Keratinocyte (primary cell): Measurements from ENCODE around the gene SLC15A3. TPM values are rescaled to one million over a fixed set of nuclear protein-coding genes. Genes with fewer than 3 reads are reported as not detected.

Source experiments
- DNase-seq: peaks from one replicate; pipeline ENCODE4 v3.0.0-alpha.2; 2011; ENCODE audit warnings: low read depth, missing footprints, low spot score
- FAIRE-seq: peaks from 2 replicates; lab custom pipeline; 2011; peaks lifted over from hg19 to GRCh38; lab: Jason Lieb, UNC
- H2AFZ ChIP-seq: 2 replicates; pipeline ENCODE4 v1.6.0; 2012; ENCODE audit warnings: low read length, control low read depth, inconsistent platforms; ENCODE audit not compliant: control insufficient read depth
- H3K27ac ChIP-seq: 2 replicates; pipeline ENCODE4 v1.5.1; 2011; ENCODE audit warnings: low read length; ENCODE audit not compliant: control insufficient read depth, insufficient read depth
- H3K27me3 ChIP-seq: 3 replicates; pipeline ENCODE4 v1.6.0; 2011; ENCODE audit warnings: low read length; ENCODE audit not compliant: control insufficient read depth, insufficient read depth; ENCODE audit errors: extremely low read depth
- H3K36me3 ChIP-seq, 2 experiments: 2 replicates in 1 of 2; 3 replicates in 1 of 2; pipeline ENCODE4 v1.5.1; 2011; ENCODE audit warnings: low read length in 2 of 2, mild to moderate bottlenecking in 1 of 2; ENCODE audit not compliant: control insufficient read depth in 2 of 2, insufficient read depth in 2 of 2; ENCODE audit errors: extremely low read depth in 1 of 2
- H3K4me1 ChIP-seq: 3 replicates; pipeline ENCODE4 v1.5.1; 2011; ENCODE audit warnings: low read length; ENCODE audit not compliant: control insufficient read depth, insufficient read depth; ENCODE audit errors: extremely low read depth
- H3K4me2 ChIP-seq: 3 replicates; pipeline ENCODE4 v1.6.0; 2011; ENCODE audit warnings: low read depth, low read length; ENCODE audit not compliant: control insufficient read depth, insufficient read depth; ENCODE audit errors: extremely low read depth
- H3K4me3 ChIP-seq, 3 experiments: fragments of 200-600 bp in 1 of 3; sonication (generic) in 1 of 3; 2 replicates in 2 of 3; 3 replicates in 1 of 3; pipeline ENCODE4 v1.5.1; 2011 to 2016; ENCODE audit warnings: low read length in 3 of 3, mild to moderate bottlenecking in 3 of 3, control low read depth in 2 of 3, inconsistent platforms in 1 of 3, low read depth in 1 of 3, mixed read lengths in 1 of 3, mixed run types in 1 of 3, moderate library complexity in 1 of 3; ENCODE audit not compliant: control insufficient read depth in 2 of 3, insufficient read depth in 2 of 3; ENCODE audit errors: extremely low read depth in 1 of 3
- H3K79me2 ChIP-seq: 2 replicates; pipeline ENCODE4 v1.6.0; 2012; ENCODE audit warnings: low read length; ENCODE audit not compliant: control insufficient read depth, insufficient read depth
- H3K9ac ChIP-seq: 3 replicates; pipeline ENCODE4 v1.6.0; 2011; ENCODE audit warnings: low read length; ENCODE audit not compliant: control insufficient read depth, insufficient read depth; ENCODE audit errors: extremely low read depth
- H3K9me1 ChIP-seq: 3 replicates; pipeline ENCODE4 v1.6.0; 2011; ENCODE audit warnings: low read length; ENCODE audit not compliant: control insufficient read depth, insufficient read depth; ENCODE audit errors: extremely low read depth
- H3K9me3 ChIP-seq: 2 replicates; pipeline ENCODE4 v1.5.1; 2012; ENCODE audit warnings: low read depth, low read length; ENCODE audit not compliant: control insufficient read depth
- H4K20me1 ChIP-seq: 3 replicates; pipeline ENCODE4 v1.6.0; 2011; ENCODE audit warnings: low read length; ENCODE audit not compliant: control insufficient read depth, insufficient read depth; ENCODE audit errors: extremely low read depth
- EZH2 ChIP-seq: IDR thresholded peaks from one replicate; pipeline ENCODE4 v1.6.1; 2012; ENCODE audit warnings: inconsistent platforms, mild to moderate bottlenecking, low read length, moderate library complexity
- dilution Hi-C: fragments of 300-500 bp; cut with MboI; formaldehyde crosslinking; loops from one replicate; pipeline ENCODE4 v1.7.0; 2020; ENCODE audit warnings: low sequenced_read_pairs; ENCODE audit not compliant: extremely low pct_ligation_motif_present
- polyA plus RNA-seq, 5 experiments: library from polyadenylated mRNA; depleted of rRNA in 3 of 5; stranded (reverse) in 3 of 5; stranded (forward) in 1 of 5; unstranded in 1 of 5; fragments of >200 nt; gene quantifications; 1 replicate in 1 of 5; 2 replicates in 3 of 5; 3 replicates in 1 of 5; pipeline versions ENCODE4 v1.2.1 to v1.2.3, GENCODE V29; 2011 to 2012; ENCODE audit warnings: missing spikeins in 2 of 5, low read depth in 1 of 5, low replicate concordance in 1 of 5
- TF ChIP-seq, protein P1 (sequence below), 3 experiments: IDR thresholded peaks in 1 of 3; conservative IDR thresholded peaks in 1 of 3; optimal IDR thresholded peaks in 1 of 3; 2 replicates in 2 of 3; 3 replicates in 1 of 3; pipeline versions ENCODE3 to v1.5.1; 2011; ENCODE audit warnings: low read length in 3 of 3, mild to moderate bottlenecking in 3 of 3, moderate library complexity in 2 of 3, control low read depth in 1 of 3, inconsistent platforms in 1 of 3; ENCODE audit not compliant: insufficient read depth in 2 of 3; ENCODE audit errors: extremely low read depth in 1 of 3

Gene SLC15A3
- polyA plus RNA-seq, 1 donor (not counting 4 experiments of a cell fraction or from before 2014, with no cell fraction given), result 1.0 TPM

DNA sequence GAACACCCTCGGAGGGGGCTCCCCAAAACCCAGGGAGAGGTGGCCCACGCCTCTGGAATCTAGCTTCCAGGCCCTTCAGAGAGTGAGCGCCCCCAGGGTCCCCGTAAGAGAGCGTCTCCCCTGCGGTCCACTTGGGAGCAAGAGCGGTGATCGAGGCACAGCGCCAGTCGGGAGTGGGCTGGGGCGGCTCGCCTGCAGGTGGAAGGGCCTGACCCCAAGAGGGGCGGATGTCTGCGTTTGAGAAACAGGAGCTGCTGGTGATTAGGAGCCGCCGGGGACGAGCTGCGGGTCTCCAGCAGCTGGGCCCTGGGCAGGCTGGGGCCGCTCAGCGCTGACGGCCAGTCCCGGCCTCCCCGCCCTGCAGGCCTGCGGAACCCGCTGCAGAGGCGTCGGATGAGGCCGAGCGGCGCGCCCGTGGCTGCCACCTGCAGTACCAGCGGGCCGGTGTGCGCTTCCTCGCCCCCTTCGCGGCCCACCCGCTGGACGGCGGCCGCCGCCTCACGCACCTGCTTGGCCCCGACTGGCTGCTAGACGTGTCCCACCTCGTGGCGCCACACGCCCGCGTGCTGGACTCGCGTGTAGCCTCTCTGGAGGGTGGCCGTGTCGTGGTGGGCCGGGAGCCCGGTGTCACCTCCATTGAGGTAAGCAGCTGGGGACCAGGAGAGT, 17.7 kb downstream of the SLC15A3 start:
- no peaks in the 10 kb centered on the region for H3K9me1 ChIP-seq
- TF ChIP-seq EZH2, result no peak
- TF ChIP-seq, protein P1, sequence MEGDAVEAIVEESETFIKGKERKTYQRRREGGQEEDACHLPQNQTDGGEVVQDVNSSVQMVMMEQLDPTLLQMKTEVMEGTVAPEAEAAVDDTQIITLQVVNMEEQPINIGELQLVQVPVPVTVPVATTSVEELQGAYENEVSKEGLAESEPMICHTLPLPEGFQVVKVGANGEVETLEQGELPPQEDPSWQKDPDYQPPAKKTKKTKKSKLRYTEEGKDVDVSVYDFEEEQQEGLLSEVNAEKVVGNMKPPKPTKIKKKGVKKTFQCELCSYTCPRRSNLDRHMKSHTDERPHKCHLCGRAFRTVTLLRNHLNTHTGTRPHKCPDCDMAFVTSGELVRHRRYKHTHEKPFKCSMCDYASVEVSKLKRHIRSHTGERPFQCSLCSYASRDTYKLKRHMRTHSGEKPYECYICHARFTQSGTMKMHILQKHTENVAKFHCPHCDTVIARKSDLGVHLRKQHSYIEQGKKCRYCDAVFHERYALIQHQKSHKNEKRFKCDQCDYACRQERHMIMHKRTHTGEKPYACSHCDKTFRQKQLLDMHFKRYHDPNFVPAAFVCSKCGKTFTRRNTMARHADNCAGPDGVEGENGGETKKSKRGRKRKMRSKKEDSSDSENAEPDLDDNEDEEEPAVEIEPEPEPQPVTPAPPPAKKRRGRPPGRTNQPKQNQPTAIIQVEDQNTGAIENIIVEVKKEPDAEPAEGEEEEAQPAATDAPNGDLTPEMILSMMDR (optimal IDR thresholded peaks at IDR 0.05 in 1 of 3, IDR thresholded peaks at IDR 0.05 in 1 of 3, conservative IDR thresholded peaks at IDR 0.05 in 1 of 3; ENCODE audit: extremely low read depth in 1 of 3, insufficient read depth in 2 of 3, low read length in 3 of 3), result no peak

DNA sequence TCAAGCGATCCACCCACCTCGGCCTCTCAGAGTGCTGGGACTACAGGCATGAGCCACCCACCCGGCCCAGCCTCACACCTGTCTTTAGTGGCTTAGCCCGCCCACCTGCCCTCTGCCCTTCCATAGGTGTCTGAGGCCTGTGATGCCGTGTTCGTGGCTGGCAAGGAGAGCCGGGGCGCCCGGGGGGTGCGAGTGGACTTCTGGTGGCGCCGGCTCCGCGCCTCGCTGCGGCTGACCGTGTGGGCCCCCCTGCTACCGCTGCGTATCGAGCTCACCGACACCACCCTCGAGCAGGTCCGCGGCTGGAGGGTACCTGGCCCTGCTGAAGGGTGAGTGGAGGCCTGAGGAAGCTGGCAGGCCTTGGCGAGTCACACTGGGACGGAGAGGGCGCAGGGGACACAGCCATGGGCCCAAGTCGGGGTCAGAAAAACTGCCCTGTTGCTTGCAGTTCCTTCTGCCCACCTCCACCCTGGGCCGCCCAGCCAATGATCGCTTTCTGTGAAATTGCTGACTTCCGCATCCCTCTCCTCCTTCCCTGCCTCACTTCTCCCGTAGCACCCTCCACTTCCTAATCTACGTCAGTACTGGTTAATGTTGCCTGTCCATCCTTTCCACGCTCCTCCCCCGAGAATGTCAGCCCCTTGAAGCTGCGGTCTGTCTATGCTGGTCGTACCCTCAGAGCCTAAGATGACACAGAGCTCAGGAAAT, 18.4 kb downstream of the SLC15A3 start:
- no peaks in the 10 kb centered on the region for H3K9me1 ChIP-seq
- no peak overlapping the region for H3K27ac ChIP-seq
- no peak overlapping the region for H3K4me2 ChIP-seq
- FAIRE-seq, result no peak
- H4K20me1 ChIP-seq, result no peaks in the 10 kb centered on the region
- H3K27me3 ChIP-seq, result no peaks in the 10 kb centered on the region
- TF ChIP-seq, protein P1 (optimal IDR thresholded peaks at IDR 0.05 in 1 of 3, IDR thresholded peaks at IDR 0.05 in 1 of 3, conservative IDR thresholded peaks at IDR 0.05 in 1 of 3; ENCODE audit: extremely low read depth in 1 of 3, insufficient read depth in 2 of 3, low read length in 3 of 3), result no peak
- no peak for TF ChIP-seq EZH2
- dilution Hi-C loops, result no loop called here
- DNase-seq, result no peak
- no peaks in the 10 kb centered on the region for H3K79me2 ChIP-seq
- H3K9ac ChIP-seq, result no peak overlapping the region
- no peak overlapping the region for H3K4me3 ChIP-seq
- H3K9me3 ChIP-seq, result no peaks in the 10 kb centered on the region
- peaks cover 12 to 38% of the 10 kb centered on the region in 2 experiments for H3K36me3 ChIP-seq
- no peak overlapping the region for H2AFZ ChIP-seq
- no peaks in the 10 kb centered on the region for H3K4me1 ChIP-seq

More for the DNA sequence above, 17.7 kb downstream of the SLC15A3 start:
- Histone ChIP-seq H3K79me2 (no peaks in the 10 kb centered on the region), H4K20me1 (no peaks in the 10 kb centered on the region), H3K4me3 (no peak overlapping the region), H3K4me1 (no peaks in the 10 kb centered on the region), H3K9me3 (no peaks in the 10 kb centered on the region), H3K9ac (no peak overlapping the region), H3K4me2 (no peak overlapping the region), H3K36me3 (peaks cover 12 to 32% of the 10 kb centered on the region in 2 experiments), H3K27ac (no peak overlapping the region), H3K27me3 (no peaks in the 10 kb centered on the region), H2AFZ (no peak overlapping the region)
- dilution Hi-C loops, result no loop called here
- FAIRE-seq (no peak), DNase-seq (no peak)
